HEK293 (cell line): ENCODE results near the gene CTSE.

Source experiments
- ZBTB20 ChIP-seq: fragments of 450-650 bp; formaldehyde crosslinking; IDR thresholded peaks from 2 replicates; pipeline ENCODE4 v1.5.1; 2016; ENCODE audit warnings: missing biosample characterization, missing genetic modification characterization
- ZNF768 ChIP-seq: fragments of 450-650 bp; formaldehyde crosslinking; IDR thresholded peaks from 2 replicates; pipeline ENCODE4 v1.5.1; 2018; ENCODE audit warnings: missing biosample characterization, mild to moderate bottlenecking, missing genetic modification characterization
- TF ChIP-seq, protein P1 (sequence below): fragments of 450-650 bp; formaldehyde crosslinking; IDR thresholded peaks from 2 replicates; pipeline ENCODE4 v1.5.1; 2016; ENCODE audit warnings: missing biosample characterization, missing genetic modification characterization

DNA sequence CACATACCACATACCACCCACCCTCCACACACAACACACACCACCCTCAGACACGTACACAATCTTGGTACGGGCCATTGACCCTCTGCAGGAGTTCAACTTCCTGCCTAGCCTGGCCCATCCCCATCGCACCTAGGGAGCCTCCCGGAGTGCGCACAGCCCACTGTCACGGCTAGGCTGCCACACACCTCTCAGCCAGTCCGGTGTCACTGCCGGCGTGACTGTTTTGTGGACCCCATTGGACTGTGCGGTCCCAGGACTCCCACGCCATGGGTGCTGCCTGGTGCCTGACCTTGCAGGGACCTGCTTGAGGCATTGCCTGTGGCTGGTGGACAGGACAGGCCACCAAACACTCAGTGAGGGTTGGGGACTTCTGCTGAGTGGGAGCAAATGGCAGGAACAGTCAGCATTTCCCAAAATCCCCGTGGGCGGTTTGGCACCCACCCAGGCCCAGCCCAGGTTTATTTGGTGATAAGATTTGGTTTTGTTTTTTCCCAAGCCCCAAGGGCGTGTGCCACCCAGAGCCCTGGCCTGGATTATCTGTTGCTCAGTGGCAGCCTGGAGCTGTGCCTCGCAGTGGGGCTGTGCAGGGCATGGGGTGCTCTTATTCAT lies 48.2 kb downstream of the CTSE start:
- TF ChIP-seq ZBTB20 (tag by site-specific recombination) = no peak
- no peak for TF ChIP-seq ZNF768 (tag by site-specific recombination)
- TF ChIP-seq, protein P1, sequence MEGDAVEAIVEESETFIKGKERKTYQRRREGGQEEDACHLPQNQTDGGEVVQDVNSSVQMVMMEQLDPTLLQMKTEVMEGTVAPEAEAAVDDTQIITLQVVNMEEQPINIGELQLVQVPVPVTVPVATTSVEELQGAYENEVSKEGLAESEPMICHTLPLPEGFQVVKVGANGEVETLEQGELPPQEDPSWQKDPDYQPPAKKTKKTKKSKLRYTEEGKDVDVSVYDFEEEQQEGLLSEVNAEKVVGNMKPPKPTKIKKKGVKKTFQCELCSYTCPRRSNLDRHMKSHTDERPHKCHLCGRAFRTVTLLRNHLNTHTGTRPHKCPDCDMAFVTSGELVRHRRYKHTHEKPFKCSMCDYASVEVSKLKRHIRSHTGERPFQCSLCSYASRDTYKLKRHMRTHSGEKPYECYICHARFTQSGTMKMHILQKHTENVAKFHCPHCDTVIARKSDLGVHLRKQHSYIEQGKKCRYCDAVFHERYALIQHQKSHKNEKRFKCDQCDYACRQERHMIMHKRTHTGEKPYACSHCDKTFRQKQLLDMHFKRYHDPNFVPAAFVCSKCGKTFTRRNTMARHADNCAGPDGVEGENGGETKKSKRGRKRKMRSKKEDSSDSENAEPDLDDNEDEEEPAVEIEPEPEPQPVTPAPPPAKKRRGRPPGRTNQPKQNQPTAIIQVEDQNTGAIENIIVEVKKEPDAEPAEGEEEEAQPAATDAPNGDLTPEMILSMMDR (tag by site-specific recombination) = no peak
